ENCODE results near the gene RAPGEF1. TPM values are rescaled to one million over a fixed set of nuclear protein-coding genes. Genes with fewer than 3 reads are reported as not detected.
A peak's percentile ranks its signal among the peaks of the same experiment; 100 is the strongest.

RAPGEF1 gene
- total and polyA plus RNA-seq, 8 donors: 17.1 to 62.6 (median 44.8) TPM

DNA sequence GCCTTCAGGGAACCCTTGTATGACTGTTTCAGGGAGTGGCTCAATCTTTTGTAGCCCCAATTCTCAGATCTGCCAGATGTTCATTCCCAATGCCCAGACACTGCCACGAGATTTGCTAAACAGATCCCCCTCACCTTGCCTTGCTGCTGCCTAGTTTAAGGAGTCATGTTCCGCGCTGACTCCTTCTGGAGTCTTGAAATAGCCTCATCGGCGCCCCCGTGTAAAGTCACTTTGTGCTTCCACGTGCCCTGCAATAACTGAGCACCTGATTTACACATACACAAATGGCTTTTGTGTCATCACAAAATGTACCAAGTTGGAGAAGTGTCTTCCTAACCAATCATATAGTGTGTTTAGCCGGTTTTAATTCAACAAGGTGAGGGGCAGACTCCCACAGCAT is 132.3 kb downstream of the RAPGEF1 start:
- Histone ChIP-seq H3K4me1 (peaks cover 0 to 32% (median 0%) of the 10 kb centered on the region in 3 donors), H3K36me3 (peaks cover 0 to 4% (median 4%) of the 10 kb centered on the region in 3 donors), H3K4me3 (no peak overlapping the region), H3K27me3 (no peaks in the 10 kb centered on the region), H3K9me3 (no peaks in the 10 kb centered on the region), H3K27ac (peak overlapping the region in 1 of 4 donors; percentile 24)
- FAIRE-seq: no peak
- intact Hi-C loops (cut with DNase I): no loop called here
- no peak for DNase-seq
- no peak for ATAC-seq
- WGBS, 2 donors: 82 to 92% methylated on average over 8 of the region's 8 CpGs
- TF ChIP-seq, protein P1, sequence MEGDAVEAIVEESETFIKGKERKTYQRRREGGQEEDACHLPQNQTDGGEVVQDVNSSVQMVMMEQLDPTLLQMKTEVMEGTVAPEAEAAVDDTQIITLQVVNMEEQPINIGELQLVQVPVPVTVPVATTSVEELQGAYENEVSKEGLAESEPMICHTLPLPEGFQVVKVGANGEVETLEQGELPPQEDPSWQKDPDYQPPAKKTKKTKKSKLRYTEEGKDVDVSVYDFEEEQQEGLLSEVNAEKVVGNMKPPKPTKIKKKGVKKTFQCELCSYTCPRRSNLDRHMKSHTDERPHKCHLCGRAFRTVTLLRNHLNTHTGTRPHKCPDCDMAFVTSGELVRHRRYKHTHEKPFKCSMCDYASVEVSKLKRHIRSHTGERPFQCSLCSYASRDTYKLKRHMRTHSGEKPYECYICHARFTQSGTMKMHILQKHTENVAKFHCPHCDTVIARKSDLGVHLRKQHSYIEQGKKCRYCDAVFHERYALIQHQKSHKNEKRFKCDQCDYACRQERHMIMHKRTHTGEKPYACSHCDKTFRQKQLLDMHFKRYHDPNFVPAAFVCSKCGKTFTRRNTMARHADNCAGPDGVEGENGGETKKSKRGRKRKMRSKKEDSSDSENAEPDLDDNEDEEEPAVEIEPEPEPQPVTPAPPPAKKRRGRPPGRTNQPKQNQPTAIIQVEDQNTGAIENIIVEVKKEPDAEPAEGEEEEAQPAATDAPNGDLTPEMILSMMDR (IDR thresholded peaks at IDR 0.05): no peak

DNA sequence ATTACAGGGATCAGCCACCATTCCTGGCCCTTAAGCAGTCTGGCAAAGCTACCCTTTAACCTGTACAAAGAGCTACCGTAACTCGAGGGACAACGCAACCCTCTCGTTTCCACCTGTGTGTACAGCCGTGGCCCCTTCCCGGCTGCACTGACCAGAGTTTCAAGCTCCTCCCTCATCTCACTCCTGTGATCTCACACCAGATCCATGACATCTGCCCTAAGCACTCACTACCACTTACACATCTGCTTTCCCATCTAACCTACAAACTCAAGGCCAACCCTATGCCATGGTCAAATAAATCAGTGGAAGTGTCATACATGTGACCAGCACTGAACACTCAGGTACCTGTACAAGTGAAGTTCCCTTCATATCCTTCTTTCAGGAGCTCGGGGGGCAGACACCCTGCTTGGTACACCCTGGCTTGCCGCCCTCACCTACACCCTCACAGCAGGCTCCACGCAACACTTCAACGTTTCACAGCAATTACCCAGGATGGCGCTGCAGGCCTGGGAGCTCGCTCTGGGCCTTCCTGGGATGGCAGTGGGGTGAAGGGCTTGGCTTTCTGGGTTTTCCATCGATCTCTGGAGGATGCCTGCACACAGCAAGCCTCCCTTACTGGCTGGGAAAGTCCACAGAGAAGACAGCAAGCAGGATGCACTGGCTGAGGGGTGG is 132.8 kb downstream of the RAPGEF1 start:
- ATAC-seq: no peak
- DNase-seq: no peak
- H3K27ac ChIP-seq: no peak overlapping the region
- no peak overlapping the region for H3K4me3 ChIP-seq
- no peaks in the 10 kb centered on the region for H3K27me3 ChIP-seq
- H3K36me3 ChIP-seq: peaks cover 0 to 5% (median 4%) of the 10 kb centered on the region in 3 donors
- WGBS, 2 donors: 88 to 96% methylated on average over 13 of the region's 13 CpGs
- TF ChIP-seq, protein P1 (IDR thresholded peaks at IDR 0.05): no peak
- no peak for FAIRE-seq
- peaks cover 0 to 32% (median 0%) of the 10 kb centered on the region in 3 donors for H3K4me1 ChIP-seq
- no peaks in the 10 kb centered on the region for H3K9me3 ChIP-seq
- intact Hi-C loops (cut with DNase I): no loop called here

DNA sequence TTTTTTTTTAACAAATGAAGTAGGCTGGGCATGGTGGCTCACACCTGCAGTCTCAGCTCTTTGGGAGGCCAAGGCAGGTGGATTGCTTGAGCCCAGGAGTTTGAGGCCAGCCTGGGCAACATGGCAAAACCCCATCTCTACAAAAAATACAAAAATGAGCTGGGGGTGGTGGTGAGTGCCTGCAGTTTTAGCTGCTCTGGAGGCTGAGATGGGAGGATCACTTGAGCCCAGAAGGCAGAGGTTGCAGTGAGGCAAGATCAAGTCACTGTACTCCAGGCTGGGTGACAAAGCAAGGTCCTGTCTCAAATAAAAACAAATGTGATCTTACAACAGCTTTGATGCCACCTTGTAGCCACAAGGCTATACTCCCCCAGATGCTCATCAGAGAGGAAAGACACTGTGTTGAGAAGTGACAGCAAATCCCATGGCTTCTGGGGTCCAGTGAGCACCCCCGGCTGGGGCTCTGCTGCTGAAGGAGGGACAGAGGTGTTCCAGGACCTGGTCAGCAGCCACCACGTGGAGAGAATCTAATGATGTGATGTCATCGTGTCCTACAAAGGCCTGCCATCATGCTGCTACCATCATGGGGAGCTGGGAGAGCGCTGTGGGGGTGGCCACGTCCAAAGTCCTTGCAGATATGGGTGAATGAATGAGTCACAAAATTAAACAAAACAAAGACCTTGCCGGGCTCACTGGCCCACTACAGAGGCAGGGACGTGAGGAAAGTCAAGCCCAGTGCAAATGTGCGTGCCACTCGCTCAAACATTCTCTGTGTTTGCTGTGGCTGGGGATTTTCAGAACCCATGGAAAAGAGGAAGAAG is 133.9 kb downstream of the RAPGEF1 start:
- FAIRE-seq (no peak), ATAC-seq (peak; percentile 60 to 76 (median 67)), DNase-seq (peak in 4 of 6 donors; percentile 49 to 82 (median 69))
- Histone ChIP-seq H3K9me3 (no peaks in the 10 kb centered on the region), H3K36me3 (peaks cover 0 to 12% (median 4%) of the 10 kb centered on the region in 3 donors), H3K27me3 (no peaks in the 10 kb centered on the region), H3K4me3 (no peak overlapping the region), H3K4me1 (peaks cover 0 to 32% (median 0%) of the 10 kb centered on the region in 3 donors), H3K27ac (peak overlapping the region in 1 of 4 donors; percentile 52)
- TF ChIP-seq, protein P1 (IDR thresholded peaks at IDR 0.05): no peak
- WGBS, 2 donors: 53 to 55% methylated on average over 9 of the region's 9 CpGs
- intact Hi-C loops (cut with DNase I): no loop called here

DNA sequence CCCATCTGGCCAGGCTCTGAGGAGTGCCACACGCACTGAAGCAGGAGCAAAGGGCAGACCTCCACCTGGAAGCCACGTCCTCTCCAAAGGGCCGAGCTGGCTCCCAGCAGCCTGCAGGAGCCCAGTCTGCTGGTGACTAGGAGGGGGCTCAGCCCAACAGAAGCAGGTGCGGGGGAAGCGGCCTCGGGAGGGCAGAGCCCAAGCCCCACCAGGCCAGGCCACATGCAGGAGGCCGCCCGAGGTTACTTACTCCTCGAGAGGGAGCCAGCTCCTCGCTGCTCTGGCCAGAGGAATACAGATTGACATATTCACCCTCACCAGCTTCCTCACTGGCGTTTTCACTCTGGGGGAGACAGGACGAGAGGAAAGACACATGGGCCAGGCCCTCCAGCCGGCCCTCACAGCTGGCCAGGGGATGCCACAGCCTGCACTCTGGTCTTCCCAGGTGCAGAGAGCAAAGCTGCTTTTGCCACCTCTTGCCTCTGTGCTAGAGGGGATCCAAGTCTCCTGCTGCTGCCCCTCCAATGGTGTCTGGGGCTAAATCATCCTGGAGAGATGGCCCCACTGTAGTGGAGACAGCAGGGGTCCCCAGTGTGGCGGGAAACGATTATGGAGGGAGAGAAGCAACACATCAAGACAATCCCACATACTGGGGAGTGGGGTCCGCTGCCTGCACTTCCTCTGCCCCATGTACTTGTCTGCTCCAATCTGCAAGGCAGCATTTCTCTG is 136.0 kb downstream of the RAPGEF1 start:
- Histone ChIP-seq H3K4me1 (peaks cover 0 to 22% (median 0%) of the 10 kb centered on the region in 3 donors), H3K4me3 (no peak overlapping the region), H3K36me3 (peaks cover 3 to 15% (median 4%) of the 10 kb centered on the region in 3 donors), H3K27me3 (no peaks in the 10 kb centered on the region), H3K9me3 (no peaks in the 10 kb centered on the region), H3K27ac (no peak overlapping the region)
- DNase-seq (no peak), ATAC-seq (no peak), FAIRE-seq (no peak)
- WGBS, 2 donors: 88 to 90% methylated on average over 16 of the region's 16 CpGs
- intact Hi-C loops (cut with DNase I): no loop called here
- TF ChIP-seq, protein P1 (IDR thresholded peaks at IDR 0.05): no peak
